Heart left ventricle (tissue), 16 donors: ENCODE results near the gene CUTA. TPM values are rescaled to one million over a fixed set of nuclear protein-coding genes. Genes with fewer than 3 reads are reported as not detected.

Experiments used
- ATAC-seq, 4 donors: fragments of 200-7000 bp; cut with Tn5 transposase; one replicate each; pipeline ENCODE4 v1.9.1; 2020 to 2022; ENCODE audit warnings: moderate library complexity in 4 of 4, mild to moderate bottlenecking in 3 of 4, moderate number of reproducible peaks in 1 of 4
- DNase-seq, 5 donors: peaks; one replicate each; pipeline ENCODE4 v3.0.0-alpha.2; 2020
- H3K27ac ChIP-seq, 12 donors: fragments of 200-600 bp; sonication (generic) in 4 of 12; one replicate each; pipeline versions ENCODE4 v1.5.0 to v1.8.0; 2016 to 2022; ENCODE audit warnings: mild to moderate bottlenecking in 2 of 12
- H3K27me3 ChIP-seq, 9 donors: fragments of 200-600 bp; sonication (generic) in 2 of 9; one replicate each; pipeline versions ENCODE4 v1.5.1 to v1.8.0; 2016 to 2022; ENCODE audit warnings: mild to moderate bottlenecking in 3 of 9
- H3K36me3 ChIP-seq, 9 donors: fragments of 200-600 bp; sonication (generic) in 2 of 9; one replicate each; pipeline versions ENCODE4 v1.5.0 to v1.8.0; 2018 to 2022; ENCODE audit warnings: mild to moderate bottlenecking in 2 of 9
- H3K4me1 ChIP-seq, 12 donors: fragments of 200-600 bp; sonication (generic) in 4 of 12; one replicate each; pipeline versions ENCODE4 v1.5.0 to v1.8.0; 2016 to 2022; ENCODE audit warnings: mild to moderate bottlenecking in 3 of 12
- H3K4me3 ChIP-seq, 12 donors: fragments of 200-600 bp; sonication (generic) in 4 of 12; one replicate each; pipeline versions ENCODE4 v1.5.0 to v1.8.0; 2017 to 2022; ENCODE audit warnings: mild to moderate bottlenecking in 9 of 12, moderate library complexity in 4 of 12
- H3K9me3 ChIP-seq, 12 donors: fragments of 200-600 bp; sonication (generic) in 4 of 12; one replicate each; pipeline versions ENCODE4 v1.5.0 to v1.8.0; 2016 to 2022; ENCODE audit warnings: mild to moderate bottlenecking in 1 of 12
- POLR2A ChIP-seq, 2 donors: fragments of 450-650 bp; IDR thresholded peaks; one replicate each; pipeline ENCODE4 v1.6.1; 2017; ENCODE audit warnings: antibody characterized with exemption in 2 of 2, mild to moderate bottlenecking in 2 of 2, moderate library complexity in 2 of 2
- WGBS, 4 donors: extraction: QIAGEN DNeasy Blood & Tissue Kit in 2 of 4; methylation state at CpG; one replicate each; pipeline versions ENCODE4 v1.1.5 to v1.1.7; 2013 to 2018; 5-methylcytosine and 5-hydroxymethylcytosine counted together
- intact Hi-C, 10 donors: fragments of 100-400 bp; cut with DNase I; formaldehyde crosslinking; loops; one replicate each; pipeline versions ENCODE4 v1.11.1 to v1.14.2; 2022
- polyA plus RNA-seq, 2 donors: library from polyadenylated mRNA; stranded (reverse); fragments of 200-250 nt; gene quantifications; one replicate each; pipeline ENCODE4 v1.2.3, GENCODE V29; 2013
- total RNA-seq, 9 donors: library from RNA; depleted of rRNA in 2 of 9; stranded (reverse); fragments of >200 nt in 2 of 9; fragmentation: NEBNext Ultra II Directional in 3 of 9; extraction: Animal tissue kit (Norgen Biotek cat#: 25700) in 3 of 9; gene quantifications; one replicate each; pipeline versions ENCODE4 v1.1.0 to v1.2.4, GENCODE V29; 2016 to 2023
- TF ChIP-seq, protein P1 (sequence below), 12 donors: fragments of 200-600 bp; sonication (generic) in 4 of 12; IDR thresholded peaks; one replicate each; pipeline versions ENCODE4 v1.5.0 to v1.8.0; 2018 to 2022; ENCODE audit warnings: antibody characterized with exemption in 12 of 12, mild to moderate bottlenecking in 5 of 12
- donor health status: ischemic (EF 13 %, LVEDD 7.1; RV severe dilation, severe dysfunction).
- donor health status: healthy with polysubstance abuse.
- donor health status: DM: no; HTN: yes; CAD: no.
- donor health status: DM: no; HTN: no; CAD: no.
- donor health status: ischemic (EF 25% LVEDD 6.9; RV normal size, moderate dysfunction).
- donor health status: ischemic (EF 25% LVEDD 5.7; RV mildly dilated, moderate dysfunction).
- donor health status: healthy.
- donor health status: DM: yes; HTN: yes; CAD: no.
- donor health status: ischemic (EF 35%, LVEDD 5.7; RV mildly dilated, moderate dysfunction).
- donor health status: nonischemic (EF 11% LVEDD 7.7; RV severe dilation, severe dysfunction).
- donor health status: DM: yes; HTN: yes; CAD: no.
- donor health status: PGD.
- donor health status: ischemic (EF 29% LVEDD 5.4; RV normal size, mild dysfunction).
- donor health status: nonischemic (EF 23%, LVEDD 6.1; RV moderate dilation, normal function).

CUTA gene
- total and polyA plus RNA-seq, 11 donors, result 99.3 to 142 (median 128) TPM

- Histone ChIP-seq H3K27me3 (no peaks in the 10 kb centered on the region), H3K4me3 (peak within 1 kb of the TSS; percentile 68 to 100 (median 94)), H3K27ac (peak within 1 kb of the TSS; percentile 94 to 100 (median 99)), H3K36me3 (peaks cover 0 to 40% (median 38%) of the 10 kb centered on the region in 9 donors), H3K9me3 (no peaks in the 10 kb centered on the region), H3K4me1 (peaks cover 0 to 28% (median 17%) of the 10 kb centered on the region in 12 donors)
- ATAC-seq, result peak; percentile 48 to 77 (median 76)
- WGBS, 4 donors, result 0 to 1% (median 0%) methylated on average over 40 to 65 of the region's 67 CpGs
- intact Hi-C loops, result loop anchor here in 7 of 10 donors (1.0 to 10.0 kb wide), 6 partner anchors 7 to 209 kb away; partner anchors contain the start of genes KIFC1 (in 6 of the 7), CUTA (in 1 of the 7), HSD17B8 (in 1 of the 7) and RXRB (in 1 of the 7)
- DNase-seq, result peak in 4 of 5 donors; percentile 81 to 87 (median 85)
- TF ChIP-seq, protein P1, sequence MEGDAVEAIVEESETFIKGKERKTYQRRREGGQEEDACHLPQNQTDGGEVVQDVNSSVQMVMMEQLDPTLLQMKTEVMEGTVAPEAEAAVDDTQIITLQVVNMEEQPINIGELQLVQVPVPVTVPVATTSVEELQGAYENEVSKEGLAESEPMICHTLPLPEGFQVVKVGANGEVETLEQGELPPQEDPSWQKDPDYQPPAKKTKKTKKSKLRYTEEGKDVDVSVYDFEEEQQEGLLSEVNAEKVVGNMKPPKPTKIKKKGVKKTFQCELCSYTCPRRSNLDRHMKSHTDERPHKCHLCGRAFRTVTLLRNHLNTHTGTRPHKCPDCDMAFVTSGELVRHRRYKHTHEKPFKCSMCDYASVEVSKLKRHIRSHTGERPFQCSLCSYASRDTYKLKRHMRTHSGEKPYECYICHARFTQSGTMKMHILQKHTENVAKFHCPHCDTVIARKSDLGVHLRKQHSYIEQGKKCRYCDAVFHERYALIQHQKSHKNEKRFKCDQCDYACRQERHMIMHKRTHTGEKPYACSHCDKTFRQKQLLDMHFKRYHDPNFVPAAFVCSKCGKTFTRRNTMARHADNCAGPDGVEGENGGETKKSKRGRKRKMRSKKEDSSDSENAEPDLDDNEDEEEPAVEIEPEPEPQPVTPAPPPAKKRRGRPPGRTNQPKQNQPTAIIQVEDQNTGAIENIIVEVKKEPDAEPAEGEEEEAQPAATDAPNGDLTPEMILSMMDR (IDR thresholded peaks at IDR 0.05), result peak in 4 of 12 donors; percentile 19 to 38 (median 28)
- TF ChIP-seq POLR2A (IDR thresholded peaks at IDR 0.05), result peak in 1 of 2 donors; percentile 55
Observed at GRCh38 chr6:33410711-33411631, 6.9 kb downstream of the CUTA start, which contains the start of gene PHF1. Gene PHF1 (plus strand): TSS chr6:33411014. CDS start chr6:33412264, 1,250 bp downstream.

GRCh38 chr6:33410050-33410710 lies 7.7 kb downstream of the CUTA start:
- Histone ChIP-seq H3K27ac (peak overlapping the region; percentile 94 to 100 (median 99)), H3K9me3 (no peaks in the 10 kb centered on the region), H3K27me3 (no peaks in the 10 kb centered on the region), H3K4me1 (peaks cover 0 to 24% (median 14%) of the 10 kb centered on the region in 12 donors), H3K4me3 (peak overlapping the region; percentile 68 to 100 (median 94)), H3K36me3 (peaks cover 0 to 36% (median 30%) of the 10 kb centered on the region in 9 donors)
- DNase-seq (peak; percentile 98 to 99 (median 99)), ATAC-seq (peak; percentile 85 to 92 (median 91))
- intact Hi-C loops, result loop anchor here in 7 of 10 donors (1.0 to 10.0 kb wide), 6 partner anchors 8 to 208 kb away; partner anchors contain the start of genes KIFC1 (in 6 of the 7), CUTA (in 1 of the 7), HSD17B8 (in 1 of the 7) and RXRB (in 1 of the 7)
- 0 to 1% (median 0%) methylated on average over 21 to 65 of the region's 65 CpGs for WGBS, 4 donors
- TF ChIP-seq, protein P1 (IDR thresholded peaks at IDR 0.05), result no peak
- TF ChIP-seq POLR2A (IDR thresholded peaks at IDR 0.05), result peak in 1 of 2 donors; percentile 64

DNA sequence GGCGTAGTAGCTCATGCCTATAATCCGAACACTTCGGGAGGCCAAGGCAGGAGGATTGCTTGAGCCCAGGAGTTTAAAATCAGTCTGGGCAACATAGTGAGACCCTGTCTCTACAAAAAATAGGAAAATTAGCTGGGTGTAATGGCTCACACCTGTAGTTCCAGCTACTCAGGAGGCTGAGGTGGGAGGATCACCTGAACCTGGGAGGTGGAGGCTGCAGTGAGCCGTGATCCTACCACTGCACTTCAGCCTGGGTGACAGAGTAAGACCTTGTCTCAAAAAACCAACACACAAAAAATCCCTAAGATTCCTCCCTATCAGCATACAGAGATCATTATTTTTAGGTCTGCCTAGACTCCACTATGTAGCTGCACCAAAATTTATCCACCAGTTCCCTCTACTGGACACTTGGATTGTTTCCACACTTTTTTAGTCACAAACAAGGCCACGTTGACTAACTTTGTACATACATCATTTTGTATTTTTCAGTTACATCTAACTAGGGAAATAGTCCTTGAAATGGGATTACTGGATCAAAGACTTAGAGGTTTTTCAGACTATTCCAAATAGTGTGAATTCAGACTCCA lies 10.7 kb downstream of the CUTA start:
- intact Hi-C loops, result no loop called here
- Histone ChIP-seq H3K36me3 (peaks cover 0 to 19% (median under 1%) of the 10 kb centered on the region in 9 donors), H3K4me1 (peaks cover 0 to 14% (median 7%) of the 10 kb centered on the region in 12 donors), H3K27me3 (no peaks in the 10 kb centered on the region), H3K9me3 (no peaks in the 10 kb centered on the region), H3K27ac (no peak overlapping the region), H3K4me3 (no peak overlapping the region)
- DNase-seq, result no peak
- no peak for TF ChIP-seq POLR2A (IDR thresholded peaks at IDR 0.05)
- TF ChIP-seq, protein P1 (IDR thresholded peaks at IDR 0.05), result peak in 7 of 12 donors; percentile 12 to 46 (median 29)
- no peak for ATAC-seq
- WGBS, 4 donors, result 75 to 81% (median 78%) methylated on average over 5 of the region's 5 CpGs
